ENCODE data around the gene MAP3K21.

- TF ChIP-seq CTCF (IDR thresholded peaks at IDR 0.05) (no peak), REST (IDR thresholded peaks at IDR 0.05; ENCODE audit: low read depth, low read length) (no peak), RCOR1 (IDR thresholded peaks at IDR 0.05; ENCODE audit: low read length) (no peak), NFIC (IDR thresholded peaks at IDR 0.05; ENCODE audit: borderline replicate concordance) (no peak), POLR2AphosphoS5 (IDR thresholded peaks at IDR 0.05; ENCODE audit: low read depth, low read length) (no peak), JUND (IDR thresholded peaks at IDR 0.05) (no peak), EP300 (IDR thresholded peaks at IDR 0.05; ENCODE audit: borderline replicate concordance in 1 of 2, low read depth in 1 of 2, low read length in 1 of 2) (no peak), ZBTB33 (IDR thresholded peaks at IDR 0.05; ENCODE audit: borderline replicate concordance, low read depth) (no peak)
These were observed at the start of gene MAP3K21 for GRCh38 chr1:233327651-233328141.

All from SK-N-SH (cell line).